ENCODE results near the gene DLG2.
A peak's percentile ranks its signal among the peaks of the same experiment; 100 is the strongest.
"Not testable (repeated sequence)": the region's sequence is repeated elsewhere in the genome, so short reads cannot be mapped to it uniquely, and the experiment has no call there.

DLG2 gene

GRCh38 chr11:85391141-85391540, 236.0 kb downstream of the DLG2 start:
- no peak overlapping the region for H3K4me3 ChIP-seq (ENCODE audit: low read length)
- DNase-seq (ENCODE audit: low read depth, low spot score), result no peak

GRCh38 chr11:85385547-85385946, 241.6 kb downstream of the DLG2 start:
- DNase-seq (ENCODE audit: low read depth, low spot score), result no peak
- H3K4me3 ChIP-seq (ENCODE audit: low read length), result no peak overlapping the region

DNA sequence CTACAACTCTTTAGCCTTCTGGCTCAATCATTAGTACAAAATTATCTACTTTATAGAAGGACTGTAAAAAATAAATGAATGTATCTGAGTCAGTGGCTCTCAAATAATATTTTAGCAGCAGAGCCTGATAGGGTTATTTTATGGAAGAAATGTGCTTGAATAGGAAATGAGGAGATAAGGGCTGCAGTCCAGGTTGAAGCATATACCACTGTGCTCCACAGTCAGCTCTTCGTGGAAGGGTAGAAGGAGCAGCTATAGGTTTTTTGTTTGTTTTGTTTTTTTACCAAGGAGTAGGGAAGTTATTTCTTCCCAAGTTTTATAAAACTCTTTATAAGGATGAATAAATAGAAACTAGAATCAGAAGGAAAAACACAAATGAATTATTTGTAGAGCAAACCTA, 242.0 kb downstream of the DLG2 start:
- no peak overlapping the region for H3K4me3 ChIP-seq (ENCODE audit: low read length)
- DNase-seq (ENCODE audit: low read depth, low spot score), result no peak

GRCh38 chr11:85379066-85379465, 248.1 kb downstream of the DLG2 start:
- no peak for DNase-seq (ENCODE audit: low read depth, low spot score)
- H3K4me3 ChIP-seq (ENCODE audit: low read length), result no peak overlapping the region

- DNase-seq (ENCODE audit: low read depth, low spot score), result no peak
- no peak overlapping the region for H3K4me3 ChIP-seq (ENCODE audit: low read length)
Observed at GRCh38 chr11:85377901-85378300, 249.2 kb downstream of the DLG2 start.

DNA sequence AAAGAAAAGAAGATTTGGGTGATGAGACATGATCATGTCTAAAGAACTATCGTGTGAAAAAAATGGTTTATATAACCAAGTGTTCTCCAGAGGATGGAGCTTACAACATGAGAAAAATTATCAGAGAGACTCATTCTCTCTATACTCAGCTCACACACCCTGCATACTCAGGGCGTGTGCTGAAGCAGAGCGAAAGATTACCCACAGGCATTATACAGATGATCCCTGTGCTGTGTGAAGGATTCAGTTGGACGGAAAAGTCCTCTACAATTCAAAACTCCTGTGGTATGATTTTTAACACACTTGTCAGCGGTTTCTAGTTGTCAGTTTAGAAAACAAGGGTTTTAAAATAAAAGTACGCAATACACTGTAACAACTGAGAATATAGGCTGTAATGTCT, 267.3 kb downstream of the DLG2 start:
- no peak for DNase-seq (ENCODE audit: low read depth, low spot score)
- H3K4me3 ChIP-seq (ENCODE audit: low read length), result no peak overlapping the region

DNA sequence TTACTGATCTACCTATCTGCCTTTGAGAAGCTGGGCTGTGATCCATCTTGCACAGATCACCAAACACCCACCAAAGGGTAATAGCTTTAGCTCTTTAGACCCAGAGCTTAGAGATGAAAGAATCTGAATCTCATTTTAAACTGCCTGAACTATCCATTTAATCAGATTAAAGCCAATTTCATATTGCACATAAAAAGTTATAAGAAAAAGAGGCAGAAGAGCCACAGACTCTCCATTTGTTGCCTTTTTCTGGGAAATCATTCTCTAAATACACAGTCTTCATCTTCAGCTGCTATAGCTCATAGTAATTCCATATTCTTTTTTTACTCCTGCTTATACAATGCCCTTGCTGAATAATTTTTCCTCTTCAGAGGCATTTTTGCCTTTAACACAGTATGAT, 271.2 kb downstream of the DLG2 start:
- no peak for DNase-seq (ENCODE audit: low read depth, low spot score)
- H3K4me3 ChIP-seq (ENCODE audit: low read length), result no peak overlapping the region

- not testable (repeated sequence) for DNase-seq (ENCODE audit: low read depth, low spot score); H3K4me3 ChIP-seq (ENCODE audit: low read length)
Observed at GRCh38 chr11:85349539-85349938, 277.6 kb downstream of the DLG2 start.

GRCh38 chr11:85348945-85349344, 278.2 kb downstream of the DLG2 start:
- DNase-seq (ENCODE audit: low read depth, low spot score), result no peak

GRCh38 chr11:85347291-85347690, 279.9 kb downstream of the DLG2 start:
- no peak for DNase-seq (ENCODE audit: low read depth, low spot score)
- H3K4me3 ChIP-seq (ENCODE audit: low read length), result no peak overlapping the region

More at GRCh38 chr11:85348945-85349344, 278.2 kb downstream of the DLG2 start:
- no peak overlapping the region for H3K4me3 ChIP-seq (ENCODE audit: low read length)

GRCh38 chr11:85346484-85346883, 280.7 kb downstream of the DLG2 start:
- H3K4me3 ChIP-seq (ENCODE audit: low read length), result no peak overlapping the region
- DNase-seq (ENCODE audit: low read depth, low spot score), result no peak

DNA sequence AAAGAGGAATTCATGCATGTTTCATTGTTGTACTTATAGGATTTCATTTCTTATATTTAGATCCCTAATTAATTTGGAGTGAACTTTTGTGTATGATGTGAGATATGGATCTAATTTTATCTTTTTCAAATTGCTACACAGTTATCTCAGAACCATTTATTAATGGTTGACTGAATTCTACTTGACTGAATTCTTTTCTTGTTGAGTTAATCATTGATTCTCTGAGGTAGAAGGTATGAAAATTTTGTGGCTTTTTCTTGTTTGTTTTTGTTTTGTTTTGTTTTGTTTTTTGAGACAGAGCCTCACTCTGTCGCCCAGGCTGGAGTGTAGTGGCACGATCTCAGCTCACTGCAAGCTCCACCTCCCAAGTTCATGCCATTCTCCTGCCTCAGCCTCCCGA, 286.3 kb downstream of the DLG2 start:
- H3K4me3 ChIP-seq (ENCODE audit: low read length); DNase-seq (ENCODE audit: low read depth, low spot score): not testable (repeated sequence)

DNA sequence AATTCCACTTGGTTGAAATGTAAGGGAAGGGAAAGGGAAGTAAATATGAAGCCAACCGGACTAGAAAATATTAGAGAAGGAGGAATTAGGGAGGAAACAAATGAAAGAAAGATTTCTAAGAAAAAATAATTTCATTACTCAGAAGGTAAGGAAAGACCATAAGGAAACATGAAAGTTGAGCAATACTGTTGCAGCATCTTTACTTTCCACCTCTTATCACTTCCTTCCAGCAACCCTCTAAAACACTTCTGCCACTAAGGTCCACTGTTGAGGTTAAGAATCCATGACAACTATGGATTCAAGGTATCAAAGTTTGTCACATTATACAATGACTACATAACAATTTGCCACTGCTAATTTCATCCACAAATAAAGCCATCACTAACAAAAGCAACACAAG, 308.6 kb downstream of the DLG2 start:
- DNase-seq (ENCODE audit: low read depth, low spot score), result no peak
- no peak overlapping the region for H3K4me3 ChIP-seq (ENCODE audit: low read length)

- peak; percentile 35 for DNase-seq (ENCODE audit: low read depth, low spot score)
Observed at GRCh38 chr11:85316967-85317366, 310.2 kb downstream of the DLG2 start.

GRCh38 chr11:85313741-85314140, 313.4 kb downstream of the DLG2 start:
- no peak for DNase-seq (ENCODE audit: low read depth, low spot score)

More at GRCh38 chr11:85316967-85317366, 310.2 kb downstream of the DLG2 start:
- no peak overlapping the region for H3K4me3 ChIP-seq (ENCODE audit: low read length)

DNA sequence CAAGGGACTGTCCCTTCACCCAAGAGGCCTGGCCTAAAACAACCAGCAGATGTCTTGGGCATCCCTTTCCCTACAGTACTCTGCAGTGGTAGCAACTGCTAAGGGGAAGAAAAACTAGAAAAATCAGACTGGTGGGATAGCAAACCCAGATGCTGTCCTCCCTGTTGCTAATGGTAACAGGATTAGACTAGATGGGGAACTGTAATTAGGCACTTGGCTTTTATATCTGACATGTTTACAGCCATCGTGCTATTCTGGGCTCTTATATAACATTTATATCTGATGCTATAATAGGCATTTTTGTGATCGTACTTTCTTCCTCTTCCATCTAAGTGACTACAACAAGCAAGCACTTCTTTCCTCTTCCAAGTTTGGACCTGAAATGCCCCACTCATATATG, 316.7 kb downstream of the DLG2 start:
- H3K4me3 ChIP-seq (ENCODE audit: low read length), result no peak overlapping the region
- DNase-seq (ENCODE audit: low read depth, low spot score), result no peak

More at GRCh38 chr11:85313741-85314140, 313.4 kb downstream of the DLG2 start:
- no peak overlapping the region for H3K4me3 ChIP-seq (ENCODE audit: low read length)

- no peak for DNase-seq (ENCODE audit: low read depth, low spot score)
Observed at GRCh38 chr11:85307366-85307765, 319.8 kb downstream of the DLG2 start.

DNA sequence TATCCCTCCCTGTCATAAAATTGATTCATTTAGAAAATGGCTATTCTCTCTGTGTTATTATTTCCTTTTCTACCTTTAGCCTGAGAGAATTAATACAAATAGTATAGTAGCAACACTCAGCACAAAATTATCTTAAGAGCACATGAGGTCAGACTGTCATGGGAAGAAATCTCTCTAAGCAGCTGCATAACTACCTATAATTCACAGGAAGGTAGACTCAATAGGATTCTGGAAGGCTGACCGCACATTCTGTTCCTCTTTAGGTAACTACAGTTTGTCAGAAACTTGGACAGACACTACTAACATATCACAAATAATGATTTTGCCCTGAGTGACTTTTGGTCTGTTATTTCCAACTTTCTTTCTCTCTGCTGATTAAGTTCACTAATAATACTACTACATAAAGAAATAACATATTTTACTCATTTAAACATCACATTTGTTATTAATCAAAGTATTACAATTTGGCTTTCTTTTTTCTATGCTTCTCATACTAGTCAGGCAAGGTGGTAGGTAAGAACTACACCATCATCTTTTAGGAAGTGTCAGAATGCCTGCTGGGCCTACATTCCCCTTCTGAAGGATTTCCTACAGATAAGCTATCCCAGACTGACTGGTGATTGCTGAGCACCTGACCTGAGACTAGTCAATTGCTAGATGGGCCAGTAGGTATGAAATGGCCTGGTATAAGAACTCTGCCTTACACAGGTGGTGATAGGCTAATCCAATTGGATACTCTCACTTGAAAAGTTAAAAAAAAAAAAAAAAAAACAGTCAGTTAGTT, 325.1 kb downstream of the DLG2 start:
- no peak for DNase-seq (ENCODE audit: low read depth, low spot score)
- no peak overlapping the region for H3K4me3 ChIP-seq (ENCODE audit: low read length)

More at GRCh38 chr11:85307366-85307765, 319.8 kb downstream of the DLG2 start:
- no peak overlapping the region for H3K4me3 ChIP-seq (ENCODE audit: low read length)

- no peak overlapping the region for H3K4me3 ChIP-seq (ENCODE audit: low read length)
- no peak for DNase-seq (ENCODE audit: low read depth, low spot score)
Observed at GRCh38 chr11:85299258-85299942, 327.7 kb downstream of the DLG2 start.

GRCh38 chr11:85295694-85296271, 331.4 kb downstream of the DLG2 start:
- no peak for DNase-seq (ENCODE audit: low read depth, low spot score)
- no peak overlapping the region for H3K4me3 ChIP-seq (ENCODE audit: low read length)
